Cardiac muscle cell (in vitro differentiated cells and primary cell): ENCODE results near the gene ZNF407. TPM values are rescaled to one million over a fixed set of nuclear protein-coding genes. Genes with fewer than 3 reads are reported as not detected.

ENCODE experiments used
- DNase-seq, 2 donors: peaks; one replicate each; pipeline versions ENCODE4 v3.0.0 to v3.0.0-alpha.2; 2010 to 2017; ENCODE audit warnings: low read depth in 1 of 2, low spot score in 1 of 2
- H3K27ac ChIP-seq: fragments of 200-600 bp; sonication (generic); 2 replicates; pipeline ENCODE4 v1.5.1; 2016
- H3K27me3 ChIP-seq: fragments of 200-600 bp; sonication (generic); 2 replicates; pipeline ENCODE4 v1.6.0; 2016; ENCODE audit warnings: control low read depth
- H3K36me3 ChIP-seq: fragments of 200-600 bp; sonication (generic); 2 replicates; pipeline ENCODE4 v1.5.1; 2016; ENCODE audit warnings: control low read depth
- H3K4me1 ChIP-seq: fragments of 200-600 bp; sonication (generic); 2 replicates; pipeline ENCODE4 v1.8.1; 2017; ENCODE audit warnings: low read depth, mild to moderate bottlenecking, mixed run types
- H3K4me3 ChIP-seq: fragments of 200-600 bp; sonication (generic); 2 replicates; pipeline ENCODE4 v1.5.1; 2016; ENCODE audit warnings: mild to moderate bottlenecking
- H3K9me3 ChIP-seq: fragments of 200-600 bp; sonication (generic); 2 replicates; pipeline ENCODE4 v1.5.1; 2017; ENCODE audit warnings: low read depth, mild to moderate bottlenecking, control low read depth
- polyA plus RNA-seq: library from polyadenylated mRNA; unstranded; fragments of >200 nt; fragmentation: Nextera tagmentation; extraction: Ambion mirVana; gene quantifications from 2 replicates; pipeline ENCODE4 v1.2.1, GENCODE V29; 2016
- total RNA-seq: library from RNA; depleted of rRNA; stranded (reverse); fragments of >200 nt; gene quantifications from 2 replicates; pipeline ENCODE4 v1.2.3, GENCODE V29; 2016
- TF ChIP-seq, protein P1 (sequence below): IDR thresholded peaks from 2 replicates; pipeline ENCODE4 v1.5.1; 2012; ENCODE audit warnings: low read depth, mild to moderate bottlenecking, low read length

The ZNF407 gene
- total and polyA plus RNA-seq, 2 experiments from 2014 or later = 4.6 to 8.0 TPM

DNA sequence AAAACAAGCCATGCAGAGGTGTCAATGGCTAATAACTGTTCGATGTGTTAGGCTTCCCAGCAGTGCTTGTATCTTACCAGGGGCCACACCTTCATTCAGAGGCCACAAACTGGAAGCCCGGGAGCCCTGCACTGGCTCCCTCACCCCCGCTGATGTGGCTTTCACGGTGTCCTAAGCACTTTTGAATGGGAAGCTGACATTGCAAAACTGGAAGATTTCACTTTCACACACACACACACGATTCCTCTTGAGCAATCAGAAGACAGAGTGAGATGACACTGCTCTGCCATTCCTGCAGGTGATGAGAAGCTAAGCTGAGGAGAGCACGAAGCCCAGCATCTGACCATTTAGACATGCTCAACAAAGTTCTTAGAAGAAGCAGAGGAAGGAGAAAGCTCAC lies 8.6 kb upstream of the ZNF407 start:
- DNase-seq = no peak
- Histone ChIP-seq H3K27me3 (peaks cover 26% of the 10 kb centered on the region), H3K4me3 (no peak overlapping the region), H3K9me3 (no peaks in the 10 kb centered on the region), H3K36me3 (no peaks in the 10 kb centered on the region), H3K27ac (no peak overlapping the region), H3K4me1 (no peaks in the 10 kb centered on the region)
- TF ChIP-seq, protein P1, sequence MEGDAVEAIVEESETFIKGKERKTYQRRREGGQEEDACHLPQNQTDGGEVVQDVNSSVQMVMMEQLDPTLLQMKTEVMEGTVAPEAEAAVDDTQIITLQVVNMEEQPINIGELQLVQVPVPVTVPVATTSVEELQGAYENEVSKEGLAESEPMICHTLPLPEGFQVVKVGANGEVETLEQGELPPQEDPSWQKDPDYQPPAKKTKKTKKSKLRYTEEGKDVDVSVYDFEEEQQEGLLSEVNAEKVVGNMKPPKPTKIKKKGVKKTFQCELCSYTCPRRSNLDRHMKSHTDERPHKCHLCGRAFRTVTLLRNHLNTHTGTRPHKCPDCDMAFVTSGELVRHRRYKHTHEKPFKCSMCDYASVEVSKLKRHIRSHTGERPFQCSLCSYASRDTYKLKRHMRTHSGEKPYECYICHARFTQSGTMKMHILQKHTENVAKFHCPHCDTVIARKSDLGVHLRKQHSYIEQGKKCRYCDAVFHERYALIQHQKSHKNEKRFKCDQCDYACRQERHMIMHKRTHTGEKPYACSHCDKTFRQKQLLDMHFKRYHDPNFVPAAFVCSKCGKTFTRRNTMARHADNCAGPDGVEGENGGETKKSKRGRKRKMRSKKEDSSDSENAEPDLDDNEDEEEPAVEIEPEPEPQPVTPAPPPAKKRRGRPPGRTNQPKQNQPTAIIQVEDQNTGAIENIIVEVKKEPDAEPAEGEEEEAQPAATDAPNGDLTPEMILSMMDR = no peak

DNA sequence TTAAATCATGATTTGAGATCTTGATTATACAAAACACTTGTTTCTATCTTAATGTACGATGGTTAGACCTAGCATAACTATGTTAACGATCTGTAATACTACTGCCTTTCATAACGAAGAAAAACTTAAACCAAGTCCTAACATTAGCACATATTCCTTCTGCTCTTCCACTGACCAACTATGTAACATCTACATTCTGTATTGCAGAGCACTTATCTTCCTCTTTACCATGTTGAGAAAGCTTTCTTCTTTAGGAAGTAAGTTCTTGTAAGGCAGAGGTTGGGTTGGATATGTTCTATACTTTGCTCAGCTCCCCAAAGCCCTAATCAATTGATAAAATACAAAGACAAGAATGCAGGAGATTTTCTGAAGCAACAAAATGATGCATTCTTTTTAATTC lies 7.9 kb upstream of the ZNF407 start:
- TF ChIP-seq, protein P1 = no peak
- Histone ChIP-seq H3K4me1 (no peaks in the 10 kb centered on the region), H3K36me3 (no peaks in the 10 kb centered on the region), H3K4me3 (no peak overlapping the region), H3K27me3 (peaks cover 26% of the 10 kb centered on the region), H3K27ac (no peak overlapping the region), H3K9me3 (no peaks in the 10 kb centered on the region)
- no peak for DNase-seq

DNA sequence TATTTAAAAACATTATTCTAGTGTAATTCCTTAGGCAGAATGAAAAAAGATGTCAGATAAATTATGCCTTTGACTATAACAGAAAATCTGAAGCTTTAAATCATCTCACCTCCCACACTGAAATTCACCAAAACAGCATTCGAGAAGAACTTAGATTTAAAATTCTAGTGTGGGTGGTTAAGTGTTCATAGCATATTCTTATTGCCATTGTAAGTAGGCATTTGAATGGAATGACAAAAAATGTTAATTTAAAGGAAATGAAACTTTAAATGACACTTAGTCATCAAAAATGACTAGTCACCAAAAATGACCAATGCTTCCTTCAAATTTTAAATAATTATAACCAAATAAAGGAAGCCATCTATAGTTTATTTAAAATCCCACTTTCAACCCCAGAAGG lies 7.0 kb upstream of the ZNF407 start:
- Histone ChIP-seq H3K4me1 (peaks cover 5% of the 10 kb centered on the region), H3K27me3 (peaks cover 26% of the 10 kb centered on the region), H3K36me3 (no peaks in the 10 kb centered on the region), H3K4me3 (no peak overlapping the region), H3K9me3 (no peaks in the 10 kb centered on the region), H3K27ac (no peak overlapping the region)
- no peak for DNase-seq
- TF ChIP-seq, protein P1 = no peak

DNA sequence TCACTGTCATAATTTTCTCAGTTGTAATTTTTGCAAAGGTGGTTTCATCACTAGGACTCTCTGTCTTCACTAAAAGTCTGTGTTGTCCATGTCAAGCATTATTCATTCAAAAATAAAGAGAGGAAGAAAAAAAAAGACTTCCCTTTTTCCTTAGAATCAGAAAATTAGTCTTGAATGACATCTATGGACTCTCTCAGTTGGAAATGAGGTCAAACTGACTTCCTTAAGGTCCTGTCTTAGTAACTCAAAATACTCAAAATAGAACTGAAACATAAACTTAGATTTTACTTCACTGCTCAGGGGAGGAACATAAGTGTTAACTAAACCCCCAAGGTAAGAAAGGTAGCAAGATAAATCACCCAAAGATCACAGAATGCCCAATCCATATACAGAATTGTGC lies 2.2 kb upstream of the ZNF407 start:
- Histone ChIP-seq H3K27ac (no peak overlapping the region), H3K36me3 (no peaks in the 10 kb centered on the region), H3K27me3 (no peaks in the 10 kb centered on the region), H3K4me3 (peak overlapping the region; percentile 74), H3K9me3 (no peaks in the 10 kb centered on the region), H3K4me1 (peaks cover 14% of the 10 kb centered on the region)
- TF ChIP-seq, protein P1 = no peak
- no peak for DNase-seq

DNA sequence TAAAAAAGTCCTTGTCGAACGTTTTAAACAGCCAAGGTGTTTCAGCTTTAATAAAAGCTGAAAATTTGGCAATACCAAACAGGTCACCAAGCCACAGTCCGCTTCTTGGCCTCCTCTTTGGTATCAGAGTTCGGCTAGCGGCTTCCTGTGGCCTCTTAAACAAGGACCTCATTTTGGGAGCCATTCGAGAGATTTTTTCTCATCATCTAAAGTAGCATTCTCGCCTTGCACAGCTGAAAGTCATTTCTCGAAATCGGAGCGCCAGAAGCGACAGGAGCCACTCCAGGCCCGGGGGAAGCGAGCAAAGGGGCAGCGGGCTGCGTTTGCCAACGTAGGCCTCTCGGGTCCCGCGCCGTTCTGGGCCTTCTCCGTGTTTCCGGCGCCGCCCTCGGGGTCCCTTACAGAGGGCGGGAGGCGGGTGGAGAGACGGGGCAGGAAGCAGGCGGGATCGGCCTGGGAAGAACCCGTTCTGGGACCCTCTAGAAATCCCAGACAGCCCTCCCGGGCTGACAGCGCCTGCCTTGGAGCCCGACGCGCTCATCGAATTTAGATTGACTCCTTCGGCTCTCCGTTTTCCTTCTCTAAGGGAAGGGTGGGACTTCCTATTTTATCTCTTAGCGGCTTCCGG lies 522 bp upstream of the ZNF407 start:
- H3K36me3 ChIP-seq = no peaks in the 10 kb centered on the region
- H3K27ac ChIP-seq = peak overlapping the region; percentile 99
- no peaks in the 10 kb centered on the region for H3K27me3 ChIP-seq
- H3K9me3 ChIP-seq = no peaks in the 10 kb centered on the region
- DNase-seq = peak; percentile 77 to 80
- peaks cover 14% of the 10 kb centered on the region for H3K4me1 ChIP-seq
- TF ChIP-seq, protein P1 = no peak
- H3K4me3 ChIP-seq = peak overlapping the region; percentile 74
